ENCODE data around the gene RAPGEF4.

Gene RAPGEF4

GRCh38 chr2:172900871-172901270 is 165.2 kb downstream of the RAPGEF4 start:
- TF ChIP-seq FOXP2 (optimal IDR thresholded peaks at IDR 0.05; ENCODE audit: borderline replicate concordance, extremely low read depth, extremely low read length, insufficient read depth) (no peak), TAF1 (IDR thresholded peaks at IDR 0.05; ENCODE audit: borderline replicate concordance, insufficient read depth, low read length) (no peak), SIN3A (IDR thresholded peaks at IDR 0.05; ENCODE audit: borderline replicate concordance, insufficient read depth, low read length) (no peak), REST (IDR thresholded peaks at IDR 0.05; ENCODE audit: insufficient read depth in 1 of 2, low read depth in 2 of 2, low read length in 2 of 2) (no peak), POLR2AphosphoS5 (IDR thresholded peaks at IDR 0.05; ENCODE audit: low read depth, low read length) (no peak)

- TF ChIP-seq REST (IDR thresholded peaks at IDR 0.05; ENCODE audit: insufficient read depth in 1 of 2, low read depth in 2 of 2, low read length in 2 of 2), result no peak
- no peak for TF ChIP-seq POLR2AphosphoS5 (IDR thresholded peaks at IDR 0.05; ENCODE audit: low read depth, low read length)
- no peak for TF ChIP-seq TAF1 (IDR thresholded peaks at IDR 0.05; ENCODE audit: borderline replicate concordance, insufficient read depth, low read length)
- no peak for TF ChIP-seq FOXP2 (optimal IDR thresholded peaks at IDR 0.05; ENCODE audit: borderline replicate concordance, extremely low read depth, extremely low read length, insufficient read depth)
- no peak for TF ChIP-seq SIN3A (IDR thresholded peaks at IDR 0.05; ENCODE audit: borderline replicate concordance, insufficient read depth, low read length)
Measured at GRCh38 chr2:172901913-172902312, 166.3 kb downstream of the RAPGEF4 start.

GRCh38 chr2:172904236-172904635 is 168.6 kb downstream of the RAPGEF4 start:
- TF ChIP-seq FOXP2 (optimal IDR thresholded peaks at IDR 0.05; ENCODE audit: borderline replicate concordance, extremely low read depth, extremely low read length, insufficient read depth) (no peak), SIN3A (IDR thresholded peaks at IDR 0.05; ENCODE audit: borderline replicate concordance, insufficient read depth, low read length) (no peak), REST (IDR thresholded peaks at IDR 0.05; ENCODE audit: insufficient read depth in 1 of 2, low read depth in 2 of 2, low read length in 2 of 2) (no peak), TAF1 (IDR thresholded peaks at IDR 0.05; ENCODE audit: borderline replicate concordance, insufficient read depth, low read length) (no peak), POLR2AphosphoS5 (IDR thresholded peaks at IDR 0.05; ENCODE audit: low read depth, low read length) (no peak)

- TF ChIP-seq TAF1 (IDR thresholded peaks at IDR 0.05; ENCODE audit: borderline replicate concordance, insufficient read depth, low read length) (no peak), SIN3A (IDR thresholded peaks at IDR 0.05; ENCODE audit: borderline replicate concordance, insufficient read depth, low read length) (no peak), REST (IDR thresholded peaks at IDR 0.05; ENCODE audit: insufficient read depth in 1 of 2, low read depth in 2 of 2, low read length in 2 of 2) (no peak), FOXP2 (optimal IDR thresholded peaks at IDR 0.05; ENCODE audit: borderline replicate concordance, extremely low read depth, extremely low read length, insufficient read depth) (no peak)
Measured at GRCh38 chr2:172905937-172906811, 170.5 kb downstream of the RAPGEF4 start.
